Stomach (tissue), 9 donors: ENCODE results near the gene MILR1. TPM values are rescaled to one million over a fixed set of nuclear protein-coding genes. Genes with fewer than 3 reads are reported as not detected.

Experiments used
- DNase-seq, 2 donors: peaks; one replicate each; pipeline versions ENCODE4 v3.0.0 to v3.0.0-alpha.2; 2013 to 2019
- H3K27ac ChIP-seq, 5 donors: fragments of 200-600 bp in 4 of 5; sonication (generic) in 4 of 5; one replicate each; pipeline ENCODE4 v1.5.1; 2013 to 2019; ENCODE audit warnings: mild to moderate bottlenecking in 1 of 5, moderate library complexity in 1 of 5
- H3K27me3 ChIP-seq, 3 donors: fragments of 200-600 bp; sonication (generic); one replicate each; pipeline ENCODE4 v1.5.1; 2017 to 2019; ENCODE audit warnings: mixed run types in 1 of 3
- H3K36me3 ChIP-seq, 4 donors: fragments of 200-600 bp; sonication (generic); 1 replicate in 3 of 4; 2 replicates in 1 of 4; pipeline ENCODE4 v1.5.1; 2016 to 2019
- H3K4me1 ChIP-seq, 4 donors: fragments of 200-600 bp; sonication (generic); one replicate each; pipeline ENCODE4 v1.5.1; 2016 to 2019
- H3K4me3 ChIP-seq, 4 donors: fragments of 200-600 bp; sonication (generic) in 3 of 4; one replicate each; pipeline ENCODE4 v1.5.1; 2016 to 2019; ENCODE audit warnings: mild to moderate bottlenecking in 1 of 4
- H3K9me3 ChIP-seq, 4 donors: fragments of 200-600 bp; sonication (generic); one replicate each; pipeline ENCODE4 v1.5.1; 2016 to 2019
- EP300 ChIP-seq: sonication (generic); formaldehyde crosslinking; IDR thresholded peaks from one replicate; pipeline ENCODE4 v1.6.1; 2017; ENCODE audit warnings: antibody characterized with exemption
- POLR2A ChIP-seq, 4 donors: fragments of 450-650 bp; IDR thresholded peaks; one replicate each; pipeline ENCODE4 v1.6.1; 2016; ENCODE audit warnings: antibody characterized with exemption in 4 of 4, control low read depth in 2 of 4, mild to moderate bottlenecking in 1 of 4, moderate library complexity in 1 of 4
- POLR2AphosphoS5 ChIP-seq, 3 donors: sonication (generic); formaldehyde crosslinking; IDR thresholded peaks; one replicate each; pipeline ENCODE4 v1.6.1; 2016; ENCODE audit warnings: antibody characterized with exemption in 3 of 3
- WGBS, 5 donors: extraction: QIAGEN DNeasy Blood & Tissue Kit in 3 of 5; methylation state at CpG; one replicate each; pipeline versions ENCODE4 v1.1.5 to v1.1.7; 2013 to 2018; 5-methylcytosine and 5-hydroxymethylcytosine counted together
- intact Hi-C: fragments of 100-400 bp; cut with DNase I; formaldehyde crosslinking; loops from one replicate; pipeline ENCODE4 v1.15.1; 2023; ENCODE audit warnings: low total_unique reads
- polyA plus RNA-seq, 3 donors: library from polyadenylated mRNA; stranded (reverse); fragments of 200-250 nt; gene quantifications; one replicate each; pipeline ENCODE4 v1.2.3, GENCODE V29; 2013
- small RNA-seq, 4 donors: library from RNA; depleted of rRNA; stranded (forward); fragments of <200 nt; gene quantifications; one replicate each; pipeline ENCODE3, GENCODE V24; 2016
- total RNA-seq, 5 donors: library from RNA; depleted of rRNA; stranded (reverse); fragments of >200 nt; gene quantifications; one replicate each; pipeline versions ENCODE4 v1.1.0 to v1.2.3, GENCODE V29; 2014 to 2016
- TF ChIP-seq, protein P1 (sequence below), 7 experiments: fragments of 450-650 bp in 4 of 7; fragments of 200-600 bp in 3 of 7; sonication (generic) in 3 of 7; IDR thresholded peaks; one replicate each; pipeline ENCODE4 v1.5.1; 2016 to 2019; ENCODE audit warnings: antibody characterized with exemption in 7 of 7, control low read depth in 2 of 7, mild to moderate bottlenecking in 1 of 7
- donor health status: healthy with polysubstance abuse.
- donor health status: Bipolar disorder and iron deficiency.
- donor health status: healthy.

Gene MILR1
- total and polyA plus RNA-seq, 8 donors: 1.4 to 4.2 (median 2.7) TPM; not detected in 3

DNA sequence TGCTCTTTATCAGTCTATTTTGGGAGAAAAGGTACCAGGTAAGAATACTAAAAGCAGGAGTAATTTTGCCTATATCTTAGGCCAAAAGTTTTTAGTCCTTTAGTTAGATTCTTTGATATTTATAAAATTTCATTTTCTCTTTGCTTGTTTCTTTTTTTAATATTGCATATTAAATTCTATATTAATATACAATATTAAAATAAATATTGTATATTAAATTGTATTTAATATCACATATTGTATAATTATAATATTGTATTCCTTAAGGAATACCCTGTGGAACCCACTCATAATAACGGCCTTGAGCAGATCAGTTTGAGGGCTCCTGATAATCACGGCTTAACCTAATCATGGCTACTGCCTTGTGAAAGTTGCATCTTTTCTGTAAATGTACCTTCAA is 59.8 kb downstream of the MILR1 start:
- Histone ChIP-seq H3K9me3 (no peaks in the 10 kb centered on the region), H3K36me3 (peaks cover 27 to 60% (median 57%) of the 10 kb centered on the region in 4 donors), H3K27me3 (no peaks in the 10 kb centered on the region), H3K4me3 (peak overlapping the region in 1 of 4 donors; percentile 62), H3K27ac (no peak overlapping the region), H3K4me1 (peaks cover 26 to 42% (median 29%) of the 10 kb centered on the region in 4 donors)
- no peak for DNase-seq
- intact Hi-C loops: no loop called here
- 84 to 96% (median 94%) methylated on average over 2 of the region's 2 CpGs for WGBS, 5 donors
- TF ChIP-seq EP300 (no peak), POLR2A (IDR thresholded peaks at IDR 0.05) (no peak), POLR2AphosphoS5 (IDR thresholded peaks at IDR 0.05) (no peak)

DNA sequence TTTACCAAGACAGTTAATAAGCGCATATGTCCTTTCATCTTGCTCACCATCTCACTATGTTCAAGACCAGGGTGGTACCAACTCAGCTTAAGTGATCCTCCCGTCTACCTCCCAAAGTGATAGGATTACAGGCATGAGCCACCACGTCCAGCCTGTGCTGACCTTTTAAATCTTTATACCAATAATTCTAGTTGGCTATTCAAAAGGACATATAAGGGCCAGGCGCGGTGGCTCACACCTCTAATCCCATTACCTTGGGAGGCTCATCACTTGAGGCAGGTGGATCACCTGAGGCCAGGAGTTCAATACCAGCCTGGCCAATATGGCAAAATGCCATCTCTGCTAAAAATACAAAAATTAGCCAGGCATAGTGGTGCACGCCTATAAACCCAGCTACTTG is 60.3 kb downstream of the MILR1 start:
- TF ChIP-seq POLR2AphosphoS5 (IDR thresholded peaks at IDR 0.05): no peak
- TF ChIP-seq POLR2A (IDR thresholded peaks at IDR 0.05): no peak
- no peak for TF ChIP-seq EP300
- TF ChIP-seq, protein P1, sequence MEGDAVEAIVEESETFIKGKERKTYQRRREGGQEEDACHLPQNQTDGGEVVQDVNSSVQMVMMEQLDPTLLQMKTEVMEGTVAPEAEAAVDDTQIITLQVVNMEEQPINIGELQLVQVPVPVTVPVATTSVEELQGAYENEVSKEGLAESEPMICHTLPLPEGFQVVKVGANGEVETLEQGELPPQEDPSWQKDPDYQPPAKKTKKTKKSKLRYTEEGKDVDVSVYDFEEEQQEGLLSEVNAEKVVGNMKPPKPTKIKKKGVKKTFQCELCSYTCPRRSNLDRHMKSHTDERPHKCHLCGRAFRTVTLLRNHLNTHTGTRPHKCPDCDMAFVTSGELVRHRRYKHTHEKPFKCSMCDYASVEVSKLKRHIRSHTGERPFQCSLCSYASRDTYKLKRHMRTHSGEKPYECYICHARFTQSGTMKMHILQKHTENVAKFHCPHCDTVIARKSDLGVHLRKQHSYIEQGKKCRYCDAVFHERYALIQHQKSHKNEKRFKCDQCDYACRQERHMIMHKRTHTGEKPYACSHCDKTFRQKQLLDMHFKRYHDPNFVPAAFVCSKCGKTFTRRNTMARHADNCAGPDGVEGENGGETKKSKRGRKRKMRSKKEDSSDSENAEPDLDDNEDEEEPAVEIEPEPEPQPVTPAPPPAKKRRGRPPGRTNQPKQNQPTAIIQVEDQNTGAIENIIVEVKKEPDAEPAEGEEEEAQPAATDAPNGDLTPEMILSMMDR (IDR thresholded peaks at IDR 0.05): no peak
- Histone ChIP-seq H3K4me1 (peaks cover 21 to 37% (median 24%) of the 10 kb centered on the region in 4 donors), H3K4me3 (no peak overlapping the region), H3K27me3 (no peaks in the 10 kb centered on the region), H3K9me3 (no peaks in the 10 kb centered on the region), H3K27ac (no peak overlapping the region), H3K36me3 (peaks cover 22 to 60% (median 57%) of the 10 kb centered on the region in 4 donors)
- 85 to 92% (median 89%) methylated on average over 6 of the region's 6 CpGs for WGBS, 5 donors
- no peak for DNase-seq
- intact Hi-C loops: no loop called here

DNA sequence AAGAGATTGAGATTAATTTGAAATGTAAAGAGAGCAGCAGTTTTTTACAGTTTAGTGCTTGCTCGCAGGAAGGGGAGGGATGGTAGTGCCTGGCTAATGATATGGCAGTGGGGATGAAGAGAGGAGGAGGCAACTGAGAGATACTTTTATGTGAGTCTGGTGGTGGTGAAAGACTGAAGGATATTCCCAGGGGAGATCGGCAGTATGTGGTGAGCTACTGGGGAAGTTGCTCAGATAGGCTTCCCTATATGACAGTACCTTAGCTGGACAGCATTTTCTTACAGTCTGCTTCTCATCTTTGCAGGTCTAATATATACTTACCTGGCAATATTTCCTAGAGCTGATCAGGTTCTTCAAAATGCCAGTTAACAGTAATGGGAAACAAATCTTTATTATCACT is 66.5 kb downstream of the MILR1 start:
- Histone ChIP-seq H3K4me3 (no peak overlapping the region), H3K9me3 (no peaks in the 10 kb centered on the region), H3K27me3 (no peaks in the 10 kb centered on the region), H3K27ac (no peak overlapping the region), H3K36me3 (peaks cover 22 to 100% (median 99%) of the 10 kb centered on the region in 4 donors), H3K4me1 (peaks cover 0 to 8% (median 0%) of the 10 kb centered on the region in 4 donors)
- 82 to 88% (median 86%) methylated on average over 2 of the region's 2 CpGs for WGBS, 5 donors
- intact Hi-C loops: no loop called here
- DNase-seq: no peak
- TF ChIP-seq POLR2AphosphoS5 (IDR thresholded peaks at IDR 0.05): no peak
- TF ChIP-seq EP300: no peak
- TF ChIP-seq POLR2A (IDR thresholded peaks at IDR 0.05): no peak
- TF ChIP-seq, protein P1 (IDR thresholded peaks at IDR 0.05): no peak

DNA sequence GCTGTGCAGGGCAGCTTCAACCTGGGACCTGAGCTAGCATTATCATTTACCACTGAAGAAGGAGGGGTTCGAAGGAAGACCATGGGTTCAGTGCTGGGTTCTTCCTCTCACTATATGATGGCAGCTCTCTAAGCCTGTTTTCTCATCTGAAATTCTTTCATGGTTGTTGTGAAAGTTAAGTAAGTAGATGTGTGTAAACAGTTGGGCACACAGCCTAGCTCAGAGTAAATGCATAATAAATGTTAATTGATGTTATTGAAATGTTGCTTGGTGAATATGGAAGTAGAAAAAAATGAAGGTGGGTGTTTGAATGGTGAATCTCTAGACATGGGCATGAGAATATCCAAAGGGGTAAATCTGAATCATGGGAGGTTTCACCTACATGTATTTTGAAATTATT is 66.9 kb downstream of the MILR1 start:
- no peak for TF ChIP-seq POLR2A (IDR thresholded peaks at IDR 0.05)
- TF ChIP-seq POLR2AphosphoS5 (IDR thresholded peaks at IDR 0.05): no peak
- no peak for TF ChIP-seq EP300
- TF ChIP-seq, protein P1 (IDR thresholded peaks at IDR 0.05): no peak
- H3K9me3 ChIP-seq: no peaks in the 10 kb centered on the region
- intact Hi-C loops: no loop called here
- H3K27ac ChIP-seq: no peak overlapping the region
- H3K36me3 ChIP-seq: peaks cover 18 to 100% (median 99%) of the 10 kb centered on the region in 4 donors
- no peak for DNase-seq
- H3K4me1 ChIP-seq: peaks cover 0 to 5% (median 0%) of the 10 kb centered on the region in 4 donors
- no peaks in the 10 kb centered on the region for H3K27me3 ChIP-seq
- WGBS, 5 donors: 80 to 98% (median 90%) methylated on average over 1 of the region's 1 CpG
- no peak overlapping the region for H3K4me3 ChIP-seq

Small RNA genes lying within 50 kb of the gene (small RNA-seq; reads per million reads assigned to genes)
- 0 reads per million in 4 donors for gene ATP5MFP4
- gene MIR1273E: 0 reads per million in 4 donors

Other genes with a start within 250 kb of the MILR1 start
- gene TEX2, start 185.9 kb upstream of the MILR1 start, total RNA-seq: 10 to 100 TPM; 17.5 to 50.6 (median 40.0) TPM
- 1 to 10 TPM; 5.8 to 8.0 (median 7.7) TPM for gene TEX2, start 185.9 kb upstream of the MILR1 start, polyA plus RNA-seq
- 10 to 100 TPM; 26.8 to 87.5 (median 50.7) TPM for gene PECAM1, start 58.3 kb upstream of the MILR1 start, total RNA-seq
- 10 to 100 TPM in 1 of 3 donors, 1 to 10 TPM in 2; 5.5 to 13.4 (median 7.5) TPM for gene PECAM1, start 58.3 kb upstream of the MILR1 start, polyA plus RNA-seq
- 10 to 100 TPM in 3 of 5 donors, 1 to 10 TPM in 2; 1.3 to 41.4 (median 12.3) TPM for gene POLG2, start 47.9 kb downstream of the MILR1 start, total RNA-seq
- gene POLG2, start 47.9 kb downstream of the MILR1 start, polyA plus RNA-seq: 10 to 100 TPM in 1 of 3 donors, 1 to 10 TPM in 2; 3.7 to 11.8 (median 8.0) TPM
- 1,000 to 10,000 TPM in 1 of 5 donors, 100 to 1,000 TPM in 4; 415 to 1,284 (median 672) TPM for gene DDX5, start 57.2 kb downstream of the MILR1 start, total RNA-seq
- gene DDX5, start 57.2 kb downstream of the MILR1 start, polyA plus RNA-seq: 100 to 1,000 TPM; 208 to 307 (median 231) TPM
- 100 to 1,000 TPM in 2 of 5 donors, 10 to 100 TPM in 3; 38.7 to 115 (median 76.2) TPM for gene CEP95, start 57.9 kb downstream of the MILR1 start, total RNA-seq
- gene CEP95, start 57.9 kb downstream of the MILR1 start, polyA plus RNA-seq: 10 to 100 TPM; 15.7 to 40.7 (median 18.9) TPM
- 10 to 100 TPM in 4 of 5 donors, 1 to 10 TPM in 1; 2.6 to 54.3 (median 26.3) TPM for gene SMURF2, start 213.2 kb downstream of the MILR1 start, total RNA-seq
- gene SMURF2, start 213.2 kb downstream of the MILR1 start, polyA plus RNA-seq: 1 to 10 TPM; 4.1 to 9.9 (median 7.9) TPM